SK-N-SH (cell line): ENCODE measurements around the gene ATP8A2. TPM values are rescaled to one million over a fixed set of nuclear protein-coding genes. Genes with fewer than 3 reads are reported as not detected.

ENCODE experiments used
- CTCF ChIA-PET: fragments of 300-600, 350-600 bp; formaldehyde crosslinking; extraction: SDS; loops from one replicate; lab custom pipeline; 2021; lab: Yijun Ruan, JAX
- POLR2A ChIA-PET: fragments of 350-600 bp; sonication (Branson Sonifier 250); formaldehyde crosslinking; extraction: SDS; loops from one replicate; lab custom pipeline; 2020; ENCODE audit warnings: antibody characterized with exemption, inconsistent platforms; lab: Yijun Ruan, JAX
- DNase-seq: peaks from one replicate; pipeline ENCODE4 v3.0.0; 2012
- H2AFZ ChIP-seq: fragments of 200-600 bp; sonication (generic); 2 replicates; pipeline ENCODE4 v1.8.1; 2016; ENCODE audit warnings: antibody characterized with exemption, mild to moderate bottlenecking, low read depth
- H3F3A ChIP-seq: fragments of 200-600 bp; sonication (generic); replicated peaks from 2 replicates; pipeline ENCODE3; 2016; ENCODE audit warnings: antibody characterized with exemption, mild to moderate bottlenecking; ENCODE audit not compliant: insufficient read depth
- H3K27ac ChIP-seq, 2 experiments: fragments of 200-500 bp in 1 of 2; fragments of 200-600 bp in 1 of 2; sonication (Bioruptor generic) in 1 of 2; sonication (generic), shearing (Covaris generic) in 1 of 2; 2 replicates each; pipeline versions ENCODE4 v1.5.1 to v1.6.1; 2014 to 2016; ENCODE audit warnings: low read depth in 2 of 2, inconsistent platforms in 1 of 2, low read length in 1 of 2, mild to moderate bottlenecking in 1 of 2, mixed read lengths in 1 of 2
- H3K27me3 ChIP-seq: fragments of 200-600 bp; sonication (generic), shearing (Covaris generic); 2 replicates; pipeline ENCODE4 v1.6.1; 2016; ENCODE audit warnings: mixed run types; ENCODE audit not compliant: insufficient read depth
- H3K36me3 ChIP-seq, 2 experiments: fragments of 200-500 bp in 1 of 2; fragments of 200-600 bp in 1 of 2; sonication (Bioruptor generic) in 1 of 2; sonication (generic) in 1 of 2; replicated peaks in 1 of 2; 2 replicates each; pipeline versions ENCODE3 to v1.5.1; 2014 to 2016; ENCODE audit warnings: low read length in 1 of 2, mild to moderate bottlenecking in 1 of 2; ENCODE audit not compliant: insufficient read depth in 2 of 2, control insufficient read depth in 1 of 2
- H3K4me1 ChIP-seq, 2 experiments: fragments of 200-500 bp in 1 of 2; fragments of 200-600 bp in 1 of 2; sonication (Bioruptor generic) in 1 of 2; sonication (generic), shearing (Covaris generic) in 1 of 2; 2 replicates each; pipeline versions ENCODE4 v1.5.1 to v1.6.1; 2014 to 2016; ENCODE audit warnings: low read depth in 1 of 2, low read length in 1 of 2, mixed run types in 1 of 2; ENCODE audit not compliant: insufficient read depth in 2 of 2, control insufficient read depth in 1 of 2
- H3K4me2 ChIP-seq: fragments of 200-600 bp; sonication (generic), shearing (Covaris generic); 2 replicates; pipeline ENCODE4 v1.6.1; 2017; ENCODE audit warnings: mixed run types
- H3K4me3 ChIP-seq, 2 experiments: fragments of 200-500 bp in 1 of 2; fragments of 200-600 bp in 1 of 2; sonication (Bioruptor generic) in 1 of 2; sonication (generic), shearing (Covaris generic) in 1 of 2; 2 replicates each; pipeline versions ENCODE4 v1.5.1 to v1.8.1; 2014 to 2016; ENCODE audit warnings: low read depth in 2 of 2, inconsistent platforms in 1 of 2, low read length in 1 of 2, mild to moderate bottlenecking in 1 of 2, mixed read lengths in 1 of 2, moderate library complexity in 1 of 2
- H3K79me2 ChIP-seq: fragments of 200-600 bp; sonication (generic); 2 replicates; pipeline ENCODE4 v1.8.1; 2017; ENCODE audit warnings: mild to moderate bottlenecking; ENCODE audit not compliant: insufficient read depth
- H3K9ac ChIP-seq: fragments of 200-600 bp; sonication (generic); 2 replicates; pipeline ENCODE4 v1.6.1; 2017; ENCODE audit warnings: mixed run types
- H3K9me2 ChIP-seq: fragments of 200-600 bp; sonication (generic); 2 replicates; pipeline ENCODE4 v1.6.1; 2017; ENCODE audit warnings: mixed run types
- H3K9me3 ChIP-seq: fragments of 200-600 bp; sonication (generic); 2 replicates; pipeline ENCODE4 v1.6.1; 2017; ENCODE audit warnings: mixed run types, mild to moderate bottlenecking, moderate library complexity
- H4K20me1 ChIP-seq: fragments of 200-600 bp; sonication (generic); 2 replicates; pipeline ENCODE4 v1.6.1; 2017; ENCODE audit warnings: mild to moderate bottlenecking, mixed run types; ENCODE audit not compliant: insufficient read depth
- CHD2 ChIP-seq: fragments of 150-350 bp; IDR thresholded peaks from 2 replicates; pipeline ENCODE4 v1.6.1; 2018; ENCODE audit warnings: low read length; ENCODE audit not compliant: partially characterized antibody
- EP300 ChIP-seq, 2 experiments: IDR thresholded peaks; 2 replicates each; pipeline versions ENCODE4 v1.4.0 to v1.6.1; 2012; ENCODE audit warnings: borderline replicate concordance in 1 of 2, low read depth in 1 of 2, low read length in 1 of 2
- EZH2phosphoT487 ChIP-seq: fragments of 200-600 bp; sonication (generic); IDR thresholded peaks from 2 replicates; pipeline ENCODE4 v1.6.1; 2017; ENCODE audit warnings: low read depth, mixed run types, mild to moderate bottlenecking, antibody characterized with exemption, moderate library complexity, borderline replicate concordance
- FOXM1 ChIP-seq: IDR thresholded peaks from 2 replicates; pipeline ENCODE4 v1.4.0; 2012; ENCODE audit warnings: low read depth, mild to moderate bottlenecking
- MXI1 ChIP-seq: IDR thresholded peaks from 2 replicates; pipeline ENCODE4 v1.6.1; 2012; ENCODE audit warnings: mild to moderate bottlenecking, low read depth, low read length, improper control_type of control experiment
- RAD21 ChIP-seq: IDR thresholded peaks from 2 replicates; pipeline ENCODE4 v1.6.1; 2012; ENCODE audit warnings: mild to moderate bottlenecking, low read length
- REST ChIP-seq: IDR thresholded peaks from 2 replicates; pipeline ENCODE4 v1.6.1; 2012; ENCODE audit warnings: mild to moderate bottlenecking, low read depth, low read length, moderate library complexity
- RXRA ChIP-seq: IDR thresholded peaks from 2 replicates; pipeline ENCODE4 v1.4.0; 2012; ENCODE audit warnings: low read depth, mild to moderate bottlenecking, borderline replicate concordance
- TEAD4 ChIP-seq: IDR thresholded peaks from 2 replicates; pipeline ENCODE4 v1.4.0; 2012; ENCODE audit warnings: mild to moderate bottlenecking, borderline replicate concordance; ENCODE audit not compliant: insufficient read depth
- USF1 ChIP-seq: IDR thresholded peaks from 2 replicates; pipeline ENCODE4 v1.4.0; 2012; ENCODE audit warnings: low read depth, borderline replicate concordance
- YY1 ChIP-seq: IDR thresholded peaks from 2 replicates; pipeline ENCODE4 v1.4.0; 2012; ENCODE audit warnings: low read depth, mild to moderate bottlenecking
- WGBS: methylation state at CpG from one replicate; pipeline ENCODE4 v1.1.6; 2017; ENCODE audit warnings: low lambda C conversion rate; 5-methylcytosine and 5-hydroxymethylcytosine counted together
- polyA plus RNA-seq, 3 experiments: library from polyadenylated mRNA; depleted of rRNA; stranded (reverse); fragments of >200 nt; gene quantifications; 2 replicates each; pipeline ENCODE4 v1.2.3, GENCODE V29; 2012
- TF ChIP-seq, protein P1 (sequence below): IDR thresholded peaks from 2 replicates; pipeline ENCODE4 v1.4.0; 2012; ENCODE audit warnings: low read depth, borderline replicate concordance

Gene ATP8A2
- polyA plus RNA-seq, 1 of the 3 experiments (the other 2 are of a cell fraction), result 0.02 TPM

DNA sequence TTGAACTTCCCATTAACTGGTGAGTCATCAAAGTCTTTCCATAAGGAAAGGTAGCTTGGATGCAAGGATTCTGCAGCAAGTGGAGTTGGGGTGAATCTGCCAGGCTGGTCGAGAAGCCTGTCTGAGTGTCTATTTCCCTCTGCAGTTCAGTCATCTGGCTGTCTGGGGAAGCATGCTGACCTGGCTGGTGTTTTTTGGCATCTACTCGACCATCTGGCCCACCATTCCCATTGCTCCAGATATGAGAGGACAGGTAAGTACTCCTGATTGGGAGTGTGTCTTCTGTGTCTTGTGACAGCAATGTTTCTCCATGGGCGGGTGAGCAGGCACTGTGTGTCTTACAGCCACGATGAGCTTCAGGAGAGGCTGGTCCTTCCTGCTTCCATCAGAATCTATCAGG, 490.4 kb downstream of the ATP8A2 start:
- Histone ChIP-seq H3K27ac (no peak overlapping the region), H3K4me1 (no peaks in the 10 kb centered on the region), H3K79me2 (no peaks in the 10 kb centered on the region), H3F3A (no peaks in the 10 kb centered on the region), H3K4me3 (no peak overlapping the region), H4K20me1 (no peaks in the 10 kb centered on the region), H3K27me3 (no peaks in the 10 kb centered on the region), H3K9me3 (no peaks in the 10 kb centered on the region), H2AFZ (no peak overlapping the region), H3K9ac (no peak overlapping the region), H3K9me2 (no peaks in the 10 kb centered on the region), H3K36me3 (no peaks in the 10 kb centered on the region), H3K4me2 (no peak overlapping the region)
- ChIA-PET POLR2A (no interaction called here), CTCF (interaction anchor here (1.1 to 1.2 kb wide), 2 partner anchors 9 to 19 kb away, joined by 3 read pairs; no protein-coding TSS in a partner anchor)
- no peak for DNase-seq
- 22% methylated on average over 4 of the region's 4 CpGs for WGBS
- TF ChIP-seq, protein P1, sequence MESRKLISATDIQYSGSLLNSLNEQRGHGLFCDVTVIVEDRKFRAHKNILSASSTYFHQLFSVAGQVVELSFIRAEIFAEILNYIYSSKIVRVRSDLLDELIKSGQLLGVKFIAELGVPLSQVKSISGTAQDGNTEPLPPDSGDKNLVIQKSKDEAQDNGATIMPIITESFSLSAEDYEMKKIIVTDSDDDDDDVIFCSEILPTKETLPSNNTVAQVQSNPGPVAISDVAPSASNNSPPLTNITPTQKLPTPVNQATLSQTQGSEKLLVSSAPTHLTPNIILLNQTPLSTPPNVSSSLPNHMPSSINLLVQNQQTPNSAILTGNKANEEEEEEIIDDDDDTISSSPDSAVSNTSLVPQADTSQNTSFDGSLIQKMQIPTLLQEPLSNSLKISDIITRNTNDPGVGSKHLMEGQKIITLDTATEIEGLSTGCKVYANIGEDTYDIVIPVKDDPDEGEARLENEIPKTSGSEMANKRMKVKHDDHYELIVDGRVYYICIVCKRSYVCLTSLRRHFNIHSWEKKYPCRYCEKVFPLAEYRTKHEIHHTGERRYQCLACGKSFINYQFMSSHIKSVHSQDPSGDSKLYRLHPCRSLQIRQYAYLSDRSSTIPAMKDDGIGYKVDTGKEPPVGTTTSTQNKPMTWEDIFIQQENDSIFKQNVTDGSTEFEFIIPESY, result no peak
- TF ChIP-seq USF1, result no peak
- no peak for TF ChIP-seq EP300 (IDR thresholded peaks at IDR 0.05; ENCODE audit: borderline replicate concordance in 1 of 2, low read depth in 1 of 2, low read length in 1 of 2)
- no peak for TF ChIP-seq TEAD4
- no peak for TF ChIP-seq RXRA
- no peak for TF ChIP-seq MXI1
- TF ChIP-seq RAD21, result no peak
- TF ChIP-seq REST, result no peak
- no peak for TF ChIP-seq FOXM1
- no peak for TF ChIP-seq YY1
- no peak for TF ChIP-seq EZH2phosphoT487
- no peak for TF ChIP-seq CHD2
